Endothelial cell of umbilical vein (primary cell): ENCODE data around the gene MYL5. TPM values are rescaled to one million over a fixed set of nuclear protein-coding genes. Genes with fewer than 3 reads are reported as not detected.
"Not testable (repeated sequence)": the region's sequence is repeated elsewhere in the genome, so short reads cannot be mapped to it uniquely, and the experiment has no call there.

Experiments used
- BruUV-seq: library from RNA; stranded (reverse); fragments of 400-500 nt; replicated peaks from 2 replicates; lab custom pipeline; 2021; lab: Mats Ljungman, UMichigan
- CTCF ChIA-PET: fragments of 300-600, 350-600 bp; sonication (Branson Sonifier 250); formaldehyde crosslinking; loops from one replicate; lab custom pipeline; 2021; ENCODE audit warnings: antibody characterized with exemption, inconsistent platforms; lab: Charles Lee
- POLR2A ChIA-PET: fragments of 300-600, 350-600 bp; sonication (Branson Sonifier 250); formaldehyde crosslinking; loops from one replicate; lab custom pipeline; 2021; ENCODE audit warnings: antibody characterized with exemption, inconsistent platforms; lab: Charles Lee
- DNase-seq: peaks from one replicate; pipeline ENCODE4 v3.0.0-alpha.2; 2011; ENCODE audit warnings: low read depth, low spot score
- FAIRE-seq: peaks from 2 replicates; lab custom pipeline; 2011; peaks lifted over from hg19 to GRCh38; lab: Jason Lieb, UNC
- H2AFZ ChIP-seq: 2 replicates; pipeline ENCODE4 v1.6.0; 2012; ENCODE audit warnings: low read depth, low read length, control low read depth, inconsistent platforms
- H3K27ac ChIP-seq: 2 replicates; pipeline ENCODE4 v1.5.1; 2011; ENCODE audit warnings: low read depth, mild to moderate bottlenecking, control low read depth, low read length, moderate library complexity; ENCODE audit not compliant: insufficient read depth
- H3K27me3 ChIP-seq, 2 experiments: 2 replicates each; pipeline versions ENCODE4 v1.6.0 to v1.6.1; 2011; ENCODE audit warnings: low read length in 2 of 2, mixed read lengths in 1 of 2; ENCODE audit not compliant: control insufficient read depth in 2 of 2, insufficient read depth in 2 of 2
- H3K36me3 ChIP-seq, 2 experiments: 2 replicates in 1 of 2; 3 replicates in 1 of 2; pipeline ENCODE4 v1.5.1; 2011; ENCODE audit warnings: low read length in 2 of 2, mild to moderate bottlenecking in 1 of 2, moderate library complexity in 1 of 2; ENCODE audit not compliant: control insufficient read depth in 2 of 2, insufficient read depth in 2 of 2; ENCODE audit errors: extremely low read depth in 1 of 2
- H3K4me1 ChIP-seq: 3 replicates; pipeline ENCODE4 v1.5.1; 2011; ENCODE audit warnings: mild to moderate bottlenecking, low read length; ENCODE audit not compliant: control insufficient read depth, insufficient read depth; ENCODE audit errors: extremely low read depth
- H3K4me2 ChIP-seq: 2 replicates; pipeline ENCODE4 v1.6.1; 2011; ENCODE audit warnings: low read length, control low read depth, mixed read lengths; ENCODE audit not compliant: insufficient read depth
- H3K4me3 ChIP-seq, 3 experiments: fragments of 200-600 bp in 1 of 3; sonication (generic), shearing (Covaris generic) in 1 of 3; replicated peaks in 1 of 3; 2 replicates each; pipeline ENCODE4 v1.5.1; 2011 to 2016; ENCODE audit warnings: control low read depth in 3 of 3, low read length in 3 of 3, mild to moderate bottlenecking in 2 of 3, inconsistent platforms in 1 of 3, low read depth in 1 of 3, moderate library complexity in 1 of 3; ENCODE audit not compliant: insufficient read depth in 1 of 3
- H3K79me2 ChIP-seq: 2 replicates; pipeline ENCODE4 v1.6.0; 2012; ENCODE audit warnings: low read length, inconsistent platforms; ENCODE audit not compliant: control insufficient read depth, insufficient read depth
- H3K9ac ChIP-seq: replicated peaks from 2 replicates; pipeline ENCODE3; 2011; ENCODE audit warnings: low read length, control low read depth; ENCODE audit not compliant: insufficient read depth; ENCODE audit errors: extremely low read depth
- H3K9me1 ChIP-seq: replicated peaks from 3 replicates; pipeline ENCODE4 v1.6.0; 2011; ENCODE audit warnings: mild to moderate bottlenecking, low read length; ENCODE audit not compliant: control insufficient read depth, insufficient read depth; ENCODE audit errors: extremely low read depth
- H3K9me3 ChIP-seq: replicated peaks from 2 replicates; pipeline ENCODE4 v1.5.1; 2012; ENCODE audit warnings: low read length, inconsistent platforms; ENCODE audit not compliant: control insufficient read depth, insufficient read depth
- H4K20me1 ChIP-seq: replicated peaks from 2 replicates; pipeline ENCODE3; 2011; ENCODE audit warnings: mild to moderate bottlenecking, low read length; ENCODE audit not compliant: control insufficient read depth, insufficient read depth; ENCODE audit errors: extremely low read depth
- GATA2 ChIP-seq: IDR thresholded peaks from 2 replicates; pipeline ENCODE4 v1.7.0; 2011; ENCODE audit warnings: low read depth, mild to moderate bottlenecking, moderate library complexity, mixed read lengths, low read length; ENCODE audit not compliant: insufficient read length, insufficient read depth
- JUN ChIP-seq: IDR thresholded peaks from 2 replicates; pipeline ENCODE4 v1.6.1; 2011; ENCODE audit warnings: borderline replicate concordance, low read depth; ENCODE audit not compliant: insufficient read length, insufficient read depth
- POLR2A ChIP-seq: IDR thresholded peaks from 2 replicates; pipeline ENCODE4 v1.6.1; 2012; ENCODE audit warnings: low read depth, mild to moderate bottlenecking, control low read depth, low read length
- POLR2AphosphoS5 ChIP-seq: IDR thresholded peaks from 2 replicates; pipeline ENCODE4 v1.6.1; 2012; ENCODE audit warnings: low read depth, mild to moderate bottlenecking, control low read depth, low read length, moderate library complexity; ENCODE audit not compliant: insufficient read depth
- dilution Hi-C: fragments of 300-500 bp; cut with MboI; formaldehyde crosslinking; loops from one replicate; pipeline ENCODE4 v1.15.0; 2019; ENCODE audit warnings: low sequenced_read_pairs; ENCODE audit not compliant: extremely low pct_ligation_motif_present
- intact Hi-C: fragments of 100-400 bp; cut with micrococcal nuclease; formaldehyde crosslinking; loops from one replicate; pipeline ENCODE4 v1.10.0; 2022
- polyA plus RNA-seq, 4 experiments: library from polyadenylated mRNA; depleted of rRNA in 3 of 4; stranded (reverse) in 3 of 4; unstranded in 1 of 4; fragments of >200 nt; gene quantifications; 2 replicates each; pipeline versions ENCODE4 v1.2.1 to v1.2.3, GENCODE V29; 2011 to 2012; ENCODE audit warnings: missing spikeins in 1 of 4
- total RNA-seq: library from RNA; stranded (reverse); gene quantifications from 2 replicates; pipeline ENCODE4 v1.2.3, GENCODE V29; 2021

MYL5 gene
- total and polyA plus RNA-seq, 2 donors (not counting 3 experiments of a cell fraction or from before 2014, with no cell fraction given) = 12.3 to 13.4 TPM

GRCh38 chr4:704971-705277 lies 30.6 kb downstream of the MYL5 start:
- dilution Hi-C loops = no loop called here

DNA sequence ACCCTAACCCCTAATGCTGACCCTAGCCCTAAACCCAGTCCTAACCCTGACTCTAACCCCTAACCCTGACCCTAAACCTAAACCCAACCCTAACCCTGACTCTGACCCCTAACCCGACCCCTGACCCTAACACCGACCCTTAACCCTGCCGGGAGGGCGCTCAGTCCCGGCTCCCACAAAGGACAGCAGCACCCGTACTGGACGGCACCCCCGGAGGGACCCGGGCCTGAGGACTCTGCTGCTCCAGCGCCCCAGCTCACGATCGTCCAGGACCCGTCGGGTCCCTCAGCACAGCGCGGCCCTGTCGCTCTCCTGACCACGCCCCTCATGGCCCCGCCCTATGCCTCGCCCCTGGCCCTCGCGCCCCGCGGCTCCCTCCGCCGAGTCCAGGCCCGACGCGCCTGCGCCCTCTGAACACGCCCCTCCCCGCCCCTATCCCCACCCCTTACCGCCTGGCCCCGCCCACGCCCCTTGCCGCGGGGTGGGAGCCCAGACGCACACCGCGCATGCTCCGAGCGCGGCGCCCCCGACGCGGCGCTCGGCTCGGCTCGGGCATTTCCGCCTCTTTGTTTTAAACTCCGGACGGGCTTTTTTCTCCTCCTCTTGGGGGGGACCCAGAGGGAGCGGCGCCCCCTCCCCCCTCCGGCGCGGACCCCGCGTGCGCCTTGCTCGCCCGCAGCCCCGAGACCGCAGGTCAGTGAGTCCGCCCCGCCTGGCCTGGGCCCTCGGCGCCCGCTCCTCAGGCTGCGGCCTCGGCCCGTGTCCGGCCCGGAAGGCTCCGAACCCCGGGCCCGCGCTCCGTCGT lies 31.1 kb downstream of the MYL5 start, which contains the start of gene PCGF3:
Gene PCGF3, plus strand, starts transcription at position 555 of the 805 bp plus-strand sequence. CDS start 27,849 bp downstream, outside the sequence.
- POLR2A ChIA-PET = no interaction called here
- CTCF ChIA-PET = no interaction called here

More at GRCh38 chr4:704971-705277, 30.6 kb downstream of the MYL5 start:
- Histone ChIP-seq H3K9me3 (no peaks in the 10 kb centered on the region), H4K20me1 (peaks cover 3% of the 10 kb centered on the region), H3K4me1 (peaks cover 14% of the 10 kb centered on the region), H3K79me2 (peaks cover 37% of the 10 kb centered on the region), H3K4me2 (no peak overlapping the region), H3K27me3 (no peaks in the 10 kb centered on the region), H3K27ac (no peak overlapping the region), H3K9me1 (no peaks in the 10 kb centered on the region), H2AFZ (no peak overlapping the region), H3K4me3 (no peak overlapping the region), H3K9ac (no peak overlapping the region), H3K36me3 (peaks cover 1 to 2% of the 10 kb centered on the region in 2 experiments)
- FAIRE-seq = no peak
- POLR2A ChIA-PET = no interaction called here
- CTCF ChIA-PET = no interaction called here
- BruUV-seq = no TSS peak
- intact Hi-C loops = loop anchor here (1.0 kb wide), 1 partner anchor 18 kb away; no protein-coding TSS in a partner anchor
- TF ChIP-seq POLR2A = no peak
- no peak for TF ChIP-seq POLR2AphosphoS5
- DNase-seq = no peak

DNA sequence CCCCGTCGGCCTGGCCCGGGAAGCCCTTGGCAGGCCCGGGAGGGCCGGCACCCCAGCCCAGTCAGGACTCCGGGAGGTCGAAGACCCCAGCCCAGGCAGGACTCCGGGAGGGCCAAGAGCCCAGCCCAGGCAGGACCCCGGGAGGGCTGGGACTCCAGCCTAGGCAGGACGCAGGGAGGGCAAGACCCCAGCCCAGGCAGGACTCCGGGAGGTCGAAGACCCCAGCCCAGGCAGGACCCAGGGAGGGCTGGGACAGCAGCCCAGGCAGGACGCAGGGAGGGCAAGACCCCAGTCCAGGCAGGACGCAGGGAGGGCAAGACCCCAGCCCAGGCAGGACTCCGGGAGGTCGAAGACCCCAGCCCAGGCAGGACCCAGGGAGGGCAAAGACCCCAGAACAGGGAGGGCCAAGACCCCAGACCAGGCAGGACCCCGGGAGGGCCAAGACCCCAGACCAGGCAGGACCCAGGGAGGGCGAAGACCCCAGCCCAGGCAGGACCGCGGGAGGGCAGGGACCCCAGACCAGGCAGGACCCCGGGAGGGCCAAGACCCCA lies 31.8 kb downstream of the MYL5 start:
- H2AFZ ChIP-seq = peak overlapping the region; percentile 21
- H4K20me1 ChIP-seq, H3K27me3 ChIP-seq, H3K9me1 ChIP-seq, H3K36me3 ChIP-seq, intact Hi-C loops, H3K9me3 ChIP-seq, POLR2A ChIA-PET, BruUV-seq, dilution Hi-C loops, CTCF ChIA-PET, DNase-seq: not testable (repeated sequence)
- H3K79me2 ChIP-seq = peaks cover 49% of the 10 kb centered on the region
- H3K4me1 ChIP-seq = peaks cover 14% of the 10 kb centered on the region
- peak overlapping the region; percentile 75 for H3K27ac ChIP-seq
- H3K4me3 ChIP-seq = peak overlapping the region; percentile 46 to 77 (median 71)
- H3K9ac ChIP-seq = peak overlapping the region; percentile 99
- FAIRE-seq = peak; percentile 59
- H3K4me2 ChIP-seq = peak overlapping the region; percentile 27

More for the DNA sequence above, 31.1 kb downstream of the MYL5 start, which contains the start of gene PCGF3:
- Histone ChIP-seq H3K9ac (peak within 1 kb of the TSS; percentile 99), H3K9me3 (no peaks in the 10 kb centered on the region), H3K4me1 (peaks cover 14% of the 10 kb centered on the region), H3K4me2 (peak within 1 kb of the TSS; percentile 31), H4K20me1 (peaks cover 3% of the 10 kb centered on the region), H3K9me1 (no peaks in the 10 kb centered on the region), H3K79me2 (peaks cover 42% of the 10 kb centered on the region), H2AFZ (peak within 1 kb of the TSS; percentile 21), H3K36me3 (peaks cover 2 to 5% of the 10 kb centered on the region in 2 experiments), H3K27ac (peak within 1 kb of the TSS; percentile 75), H3K4me3 (peak within 1 kb of the TSS; percentile 46 to 77 (median 71)), H3K27me3 (no peaks in the 10 kb centered on the region)
- DNase-seq (peak; percentile 96), FAIRE-seq (peak; percentile 97)
- TSS peak; percentile 81 for BruUV-seq
- TF ChIP-seq POLR2AphosphoS5 = peak; percentile 57
- no peak for TF ChIP-seq JUN
- TF ChIP-seq POLR2A = peak; percentile 54
- no peak for TF ChIP-seq GATA2
- intact Hi-C loops = loop anchor here (1.0 kb wide), 1 partner anchor 18 kb away; no protein-coding TSS in a partner anchor
- dilution Hi-C loops = no loop called here
